SW 1271 (cell line): Measurements from ENCODE around the gene DNAH1.
"Not testable (repeated sequence)": the region's sequence is repeated elsewhere in the genome, so short reads cannot be mapped to it uniquely, and the experiment has no call there.

Experiments
- DNase-seq, 2 experiments: peaks; one replicate each; lab custom pipeline; 2025; lab: John Stamatoyannopoulos, UW

The DNAH1 gene

DNA sequence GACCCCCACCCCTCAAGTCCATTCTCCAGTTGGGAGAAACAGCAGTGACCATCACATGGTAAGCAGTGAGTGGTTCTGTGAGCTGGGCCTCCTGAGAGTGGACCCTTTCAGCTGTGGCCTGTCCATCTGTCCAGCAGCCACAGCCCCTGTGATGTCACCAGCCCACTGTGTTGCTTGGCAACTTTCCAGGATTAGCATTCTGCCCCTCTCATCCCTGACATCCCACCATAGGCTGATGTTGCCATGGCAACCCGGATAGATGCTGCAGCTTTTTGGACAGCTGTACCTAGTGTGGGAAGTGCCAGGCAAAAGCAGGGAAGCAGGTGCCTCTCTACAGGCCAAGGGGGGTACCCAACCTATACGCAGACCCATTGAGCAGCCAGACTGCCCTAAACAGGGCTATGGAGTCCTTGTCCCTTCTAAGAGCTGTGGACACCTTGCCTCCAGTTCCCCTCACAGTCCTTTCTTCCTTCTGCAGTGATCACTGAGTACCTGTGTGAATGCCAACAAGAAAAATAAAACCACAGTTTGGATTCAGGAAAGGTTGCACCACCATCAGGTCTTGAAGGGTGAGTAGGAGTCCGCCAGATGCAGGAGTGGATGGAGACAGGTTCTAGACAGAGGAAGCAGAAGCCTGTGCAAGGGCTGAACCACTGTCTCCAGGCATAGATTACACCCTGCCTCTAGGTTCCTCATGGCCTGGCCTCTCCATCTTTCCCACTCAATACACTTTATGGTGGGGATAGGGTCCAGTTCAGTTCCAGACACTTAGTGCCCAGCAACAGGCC lies at the start of gene DNAH1:
DNAH1 (plus strand) TSS at position 343 of the 788 bp plus-strand sequence. CDS start 6,124 bp downstream, outside the sequence.
- no peak for DNase-seq

- no peak for DNase-seq
These were observed 48.1 kb upstream of the DNAH1 start for GRCh38 chr3:52268036-52268435.

DNA sequence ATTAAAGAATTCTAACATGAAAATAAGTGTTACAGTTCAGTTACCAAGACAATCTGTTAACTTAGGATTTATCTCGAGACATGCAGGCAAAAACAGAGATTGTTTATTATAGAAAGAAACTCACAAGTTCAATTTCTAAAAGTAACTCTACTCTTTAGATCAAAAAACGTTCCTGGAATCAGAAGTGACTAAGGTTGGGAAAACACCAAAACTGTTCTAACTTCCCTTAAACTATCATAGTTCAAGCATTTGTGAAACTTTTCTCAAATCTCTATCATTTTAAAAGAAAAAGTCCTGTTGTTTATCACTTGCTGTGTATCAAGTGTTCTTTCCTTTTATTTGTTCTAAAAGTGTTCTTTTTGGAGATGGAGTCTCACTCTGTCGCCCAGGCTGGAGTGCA lies 46.3 kb upstream of the DNAH1 start:
- DNase-seq = no peak

- no peak for DNase-seq
These were observed 45.8 kb upstream of the DNAH1 start for GRCh38 chr3:52270252-52270754.

DNA sequence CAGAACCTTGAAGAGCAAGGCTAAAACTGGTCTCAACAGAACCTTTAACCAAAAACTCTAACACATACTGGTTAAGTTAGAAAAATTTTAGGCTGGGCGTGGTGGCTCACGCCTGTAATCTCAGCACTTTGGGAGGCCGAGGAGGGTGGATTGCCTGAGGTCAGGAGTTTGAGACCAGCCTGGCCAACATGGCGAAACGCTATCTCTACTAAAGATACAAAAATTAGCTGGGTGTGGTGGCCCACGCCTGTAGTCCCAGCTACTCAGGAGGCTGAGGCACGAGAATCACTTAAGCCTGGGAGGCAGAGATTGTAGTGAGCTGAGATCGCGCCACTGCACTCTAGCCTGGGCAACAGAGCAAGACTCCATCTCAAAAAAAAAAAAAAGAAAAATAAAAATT lies 43.9 kb upstream of the DNAH1 start:
- DNase-seq = not testable (repeated sequence)

GRCh38 chr3:52272831-52273230 lies 43.3 kb upstream of the DNAH1 start:
- no peak for DNase-seq

DNA sequence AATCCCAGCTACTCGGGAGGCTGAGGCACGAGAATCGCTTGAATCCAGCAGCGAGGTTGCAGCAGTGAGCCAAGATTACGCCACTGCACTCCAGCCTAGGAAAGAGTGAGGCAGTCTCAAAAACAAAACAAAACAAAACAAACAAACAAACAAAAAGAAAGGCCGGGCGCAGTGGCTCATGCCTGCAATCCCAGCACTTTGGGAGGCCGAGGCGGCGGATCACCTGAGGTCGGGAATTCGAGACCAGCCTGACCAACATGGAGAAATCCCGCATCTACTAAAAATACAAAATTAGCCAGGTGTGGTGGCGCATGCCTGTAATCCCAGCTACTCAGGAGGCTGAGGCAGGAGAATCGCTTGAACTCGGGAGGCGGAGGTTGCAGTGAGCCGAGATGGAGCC lies 41.3 kb upstream of the DNAH1 start:
- not testable (repeated sequence) for DNase-seq

- DNase-seq = peak; percentile 5 to 28
These were observed 38.8 kb upstream of the DNAH1 start for GRCh38 chr3:52277071-52277964.

DNA sequence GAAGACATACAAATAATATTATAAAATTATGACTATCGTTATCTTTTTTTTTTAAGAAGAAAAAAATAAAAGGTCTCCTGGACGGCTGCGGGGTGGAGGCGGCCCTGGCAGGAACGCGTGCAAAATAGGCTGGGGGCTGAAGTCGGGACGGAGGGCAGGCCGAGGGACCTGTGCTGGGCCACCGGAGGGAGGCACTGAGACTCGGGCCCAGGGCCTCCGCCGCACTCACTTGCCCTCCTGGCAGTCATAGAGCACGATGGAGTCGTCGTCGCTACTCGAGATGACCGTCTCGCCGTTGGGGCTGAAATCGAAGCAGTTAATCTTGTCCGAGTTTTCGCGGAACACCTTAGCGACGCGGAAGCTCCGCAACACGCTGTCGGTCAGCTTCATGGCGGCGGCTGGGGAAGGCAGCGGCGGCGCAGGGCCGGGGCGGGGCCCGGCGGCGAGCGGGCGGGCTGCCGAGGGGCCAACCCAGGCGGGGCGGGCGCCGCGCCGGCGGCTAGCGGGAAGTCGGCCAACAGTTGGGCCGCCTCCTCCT lies 38.1 kb upstream of the DNAH1 start:
- peak in 1 of 2 experiments; percentile 56 for DNase-seq

GRCh38 chr3:52278510-52279069 lies 37.5 kb upstream of the DNAH1 start, which contains the start of gene WDR82:
TSS of gene WDR82 (minus strand) at chr3:52278649. CDS start at chr3:52278361, 288 bp downstream.
- DNase-seq = peak; percentile 47 to 77

DNA sequence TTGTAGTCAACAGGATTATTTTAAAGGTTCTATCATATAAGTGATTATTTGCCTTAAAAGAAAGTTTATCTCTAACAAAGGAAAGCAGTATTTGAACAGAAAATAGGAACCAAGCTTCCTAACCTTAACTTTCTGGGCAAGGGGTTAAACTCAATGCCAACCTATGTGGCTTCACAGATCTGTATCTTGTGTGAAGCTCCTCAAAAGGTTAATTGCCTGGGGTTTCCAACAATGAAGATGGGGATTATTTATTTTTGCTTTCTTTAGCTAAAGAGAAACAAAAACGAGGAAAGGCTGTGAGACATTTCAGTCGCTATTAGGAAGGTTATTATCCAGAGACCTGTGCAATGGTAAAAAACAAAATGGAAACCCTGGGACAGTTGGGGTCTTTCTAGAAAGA lies 36.5 kb upstream of the DNAH1 start:
- no peak for DNase-seq

DNA sequence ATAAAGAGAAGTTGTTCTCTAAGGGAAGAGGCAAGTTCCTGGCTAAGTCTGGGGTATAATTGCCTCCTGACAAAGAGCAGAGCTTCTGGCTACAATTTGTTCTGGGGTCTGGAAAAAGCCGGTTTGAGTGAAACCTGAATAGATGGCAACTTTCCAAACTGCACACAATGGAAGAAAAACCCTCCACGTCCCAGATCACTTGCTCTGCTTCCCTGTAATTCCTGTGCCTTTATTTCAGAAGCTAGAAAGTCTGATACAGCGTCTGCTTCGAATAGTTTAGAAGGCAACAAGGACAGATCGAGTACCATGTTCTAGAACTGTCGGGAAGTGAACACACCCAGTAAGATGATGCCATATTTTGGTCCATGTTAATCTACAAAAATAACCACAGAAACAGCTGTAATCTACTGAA lies 36.1 kb upstream of the DNAH1 start:
- no peak for DNase-seq

- DNase-seq = no peak
These were observed 33.9 kb upstream of the DNAH1 start for GRCh38 chr3:52281981-52282801.

- no peak for DNase-seq
These were observed 32.8 kb upstream of the DNAH1 start for GRCh38 chr3:52283306-52283705.

- DNase-seq = not testable (repeated sequence)
These were observed 32.1 kb upstream of the DNAH1 start for GRCh38 chr3:52284051-52284450.

DNA sequence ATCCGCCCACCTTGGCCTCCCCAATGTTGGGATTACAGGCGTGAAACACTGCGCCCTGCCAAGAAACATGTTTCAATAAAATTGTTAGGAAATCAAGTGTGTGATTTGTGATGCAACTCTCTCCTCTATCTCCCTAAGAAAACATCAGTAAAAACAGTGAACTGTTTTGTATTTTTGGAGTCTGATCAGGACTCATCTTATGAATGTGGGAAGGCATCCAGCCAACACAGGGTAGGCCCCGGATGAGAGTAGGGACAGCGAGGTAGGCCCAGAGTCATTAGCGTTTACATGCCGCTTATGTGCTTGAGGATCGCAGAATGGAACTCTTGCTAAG lies 29.4 kb upstream of the DNAH1 start:
- no peak for DNase-seq

- DNase-seq = no peak
These were observed 27.4 kb upstream of the DNAH1 start for GRCh38 chr3:52288674-52289073.

- no peak for DNase-seq
These were observed 26.8 kb upstream of the DNAH1 start for GRCh38 chr3:52289338-52289746.

DNA sequence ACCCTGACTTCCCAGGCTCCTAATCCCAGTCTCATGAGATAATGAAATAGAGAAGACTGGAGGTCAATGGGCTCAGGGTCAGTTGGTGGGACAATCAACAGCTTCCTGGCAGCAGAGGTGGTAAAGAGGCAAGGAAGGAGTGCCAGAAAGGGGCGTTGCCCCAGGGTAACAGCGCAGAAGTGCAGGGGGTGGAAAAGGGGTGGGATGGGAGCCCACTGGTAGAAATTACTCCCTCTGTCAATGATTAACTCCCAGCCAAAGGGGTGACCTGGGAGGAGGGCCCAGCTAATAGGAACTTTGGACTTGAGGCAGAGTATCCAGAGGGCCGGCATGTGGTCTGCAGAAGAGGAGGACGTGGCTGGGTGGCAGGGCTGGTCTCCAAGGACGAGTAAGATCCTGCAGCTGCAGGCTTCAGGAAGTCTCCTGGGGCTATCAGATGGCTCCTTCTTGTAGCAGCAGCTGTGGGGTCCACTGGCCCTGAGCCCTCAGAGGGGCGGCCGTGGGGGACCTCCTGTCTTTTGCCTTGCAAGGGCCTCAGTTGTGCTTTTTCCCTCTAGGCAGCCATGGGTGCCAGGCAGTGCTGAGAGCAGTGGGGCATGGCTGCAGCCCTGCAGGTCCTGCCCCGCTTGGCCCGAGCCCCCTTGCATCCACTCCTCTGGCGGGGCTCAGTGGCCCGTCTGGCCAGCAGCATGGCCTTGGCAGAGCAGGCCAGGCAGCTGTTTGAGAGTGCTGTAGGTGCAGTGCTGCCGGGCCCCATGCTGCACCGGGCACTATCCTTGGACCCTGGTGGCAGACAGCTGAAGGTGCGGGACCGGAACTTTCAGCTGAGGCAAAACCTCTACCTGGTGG lies 26.1 kb upstream of the DNAH1 start:
- no peak for DNase-seq
